SK-N-SH (cell line): Measurements from ENCODE around the gene BICD2. TPM values are rescaled to one million over a fixed set of nuclear protein-coding genes. Genes with fewer than 3 reads are reported as not detected.

Source experiments
- CTCF ChIA-PET: fragments of 300-600, 350-600 bp; formaldehyde crosslinking; extraction: SDS; loops from one replicate; lab custom pipeline; 2021; lab: Yijun Ruan, JAX
- POLR2A ChIA-PET: fragments of 350-600 bp; sonication (Branson Sonifier 250); formaldehyde crosslinking; extraction: SDS; loops from one replicate; lab custom pipeline; 2020; ENCODE audit warnings: antibody characterized with exemption, inconsistent platforms; lab: Yijun Ruan, JAX
- DNase-seq: peaks from one replicate; pipeline ENCODE4 v3.0.0; 2012
- H2AFZ ChIP-seq: fragments of 200-600 bp; sonication (generic); 2 replicates; pipeline ENCODE4 v1.8.1; 2016; ENCODE audit warnings: antibody characterized with exemption, mild to moderate bottlenecking, low read depth
- H3F3A ChIP-seq: fragments of 200-600 bp; sonication (generic); replicated peaks from 2 replicates; pipeline ENCODE3; 2016; ENCODE audit warnings: antibody characterized with exemption, mild to moderate bottlenecking; ENCODE audit not compliant: insufficient read depth
- H3K27ac ChIP-seq, 2 experiments: fragments of 200-500 bp in 1 of 2; fragments of 200-600 bp in 1 of 2; sonication (Bioruptor generic) in 1 of 2; sonication (generic), shearing (Covaris generic) in 1 of 2; 2 replicates each; pipeline versions ENCODE4 v1.5.1 to v1.6.1; 2014 to 2016; ENCODE audit warnings: low read depth in 2 of 2, inconsistent platforms in 1 of 2, low read length in 1 of 2, mild to moderate bottlenecking in 1 of 2, mixed read lengths in 1 of 2
- H3K27me3 ChIP-seq: fragments of 200-600 bp; sonication (generic), shearing (Covaris generic); 2 replicates; pipeline ENCODE4 v1.6.1; 2016; ENCODE audit warnings: mixed run types; ENCODE audit not compliant: insufficient read depth
- H3K36me3 ChIP-seq, 2 experiments: fragments of 200-500 bp in 1 of 2; fragments of 200-600 bp in 1 of 2; sonication (Bioruptor generic) in 1 of 2; sonication (generic) in 1 of 2; replicated peaks in 1 of 2; 2 replicates each; pipeline versions ENCODE3 to v1.5.1; 2014 to 2016; ENCODE audit warnings: low read length in 1 of 2, mild to moderate bottlenecking in 1 of 2; ENCODE audit not compliant: insufficient read depth in 2 of 2, control insufficient read depth in 1 of 2
- H3K4me1 ChIP-seq, 2 experiments: fragments of 200-500 bp in 1 of 2; fragments of 200-600 bp in 1 of 2; sonication (Bioruptor generic) in 1 of 2; sonication (generic), shearing (Covaris generic) in 1 of 2; 2 replicates each; pipeline versions ENCODE4 v1.5.1 to v1.6.1; 2014 to 2016; ENCODE audit warnings: low read depth in 1 of 2, low read length in 1 of 2, mixed run types in 1 of 2; ENCODE audit not compliant: insufficient read depth in 2 of 2, control insufficient read depth in 1 of 2
- H3K4me2 ChIP-seq: fragments of 200-600 bp; sonication (generic), shearing (Covaris generic); 2 replicates; pipeline ENCODE4 v1.6.1; 2017; ENCODE audit warnings: mixed run types
- H3K4me3 ChIP-seq, 2 experiments: fragments of 200-500 bp in 1 of 2; fragments of 200-600 bp in 1 of 2; sonication (Bioruptor generic) in 1 of 2; sonication (generic), shearing (Covaris generic) in 1 of 2; 2 replicates each; pipeline versions ENCODE4 v1.5.1 to v1.8.1; 2014 to 2016; ENCODE audit warnings: low read depth in 2 of 2, inconsistent platforms in 1 of 2, low read length in 1 of 2, mild to moderate bottlenecking in 1 of 2, mixed read lengths in 1 of 2, moderate library complexity in 1 of 2
- H3K79me2 ChIP-seq: fragments of 200-600 bp; sonication (generic); 2 replicates; pipeline ENCODE4 v1.8.1; 2017; ENCODE audit warnings: mild to moderate bottlenecking; ENCODE audit not compliant: insufficient read depth
- H3K9ac ChIP-seq: fragments of 200-600 bp; sonication (generic); 2 replicates; pipeline ENCODE4 v1.6.1; 2017; ENCODE audit warnings: mixed run types
- H3K9me2 ChIP-seq: fragments of 200-600 bp; sonication (generic); 2 replicates; pipeline ENCODE4 v1.6.1; 2017; ENCODE audit warnings: mixed run types
- H3K9me3 ChIP-seq: fragments of 200-600 bp; sonication (generic); 2 replicates; pipeline ENCODE4 v1.6.1; 2017; ENCODE audit warnings: mixed run types, mild to moderate bottlenecking, moderate library complexity
- H4K20me1 ChIP-seq: fragments of 200-600 bp; sonication (generic); 2 replicates; pipeline ENCODE4 v1.6.1; 2017; ENCODE audit warnings: mild to moderate bottlenecking, mixed run types; ENCODE audit not compliant: insufficient read depth
- CHD2 ChIP-seq: fragments of 150-350 bp; IDR thresholded peaks from 2 replicates; pipeline ENCODE4 v1.6.1; 2018; ENCODE audit warnings: low read length; ENCODE audit not compliant: partially characterized antibody
- ELF1 ChIP-seq: IDR thresholded peaks from 2 replicates; pipeline ENCODE4 v1.4.0; 2012
- EP300 ChIP-seq, 2 experiments: IDR thresholded peaks; 2 replicates each; pipeline versions ENCODE4 v1.4.0 to v1.6.1; 2012; ENCODE audit warnings: borderline replicate concordance in 1 of 2, low read depth in 1 of 2, low read length in 1 of 2
- FOXJ3 ChIP-seq: sonication (generic); formaldehyde crosslinking; IDR thresholded peaks from 2 replicates; pipeline ENCODE4 v1.5.1; 2020; ENCODE audit warnings: mild to moderate bottlenecking, missing genetic modification reagents
- JUND ChIP-seq: IDR thresholded peaks from 2 replicates; pipeline ENCODE4 v1.4.0; 2012
- MEF2A ChIP-seq: IDR thresholded peaks from 2 replicates; pipeline ENCODE4 v1.4.0; 2012; ENCODE audit warnings: low read depth, borderline replicate concordance
- MXI1 ChIP-seq: IDR thresholded peaks from 2 replicates; pipeline ENCODE4 v1.6.1; 2012; ENCODE audit warnings: mild to moderate bottlenecking, low read depth, low read length, improper control_type of control experiment
- NFIC ChIP-seq: IDR thresholded peaks from 2 replicates; pipeline ENCODE4 v1.4.0; 2012; ENCODE audit warnings: borderline replicate concordance
- NRF1 ChIP-seq: IDR thresholded peaks from 2 replicates; pipeline ENCODE4 v1.6.1; 2012; ENCODE audit warnings: low read depth, mild to moderate bottlenecking, low read length
- RCOR1 ChIP-seq: fragments of 150-350 bp; IDR thresholded peaks from 2 replicates; pipeline ENCODE4 v1.6.1; 2017; ENCODE audit warnings: antibody characterized with exemption, low read length
- SMC3 ChIP-seq: IDR thresholded peaks from 2 replicates; pipeline ENCODE4 v1.6.1; 2012; ENCODE audit warnings: low read depth, low read length, improper control_type of control experiment
- TAF1 ChIP-seq: IDR thresholded peaks from 2 replicates; pipeline ENCODE4 v1.6.1; 2012; ENCODE audit warnings: low read depth, mild to moderate bottlenecking, low read length, moderate library complexity, borderline replicate concordance
- TCF12 ChIP-seq: IDR thresholded peaks from 2 replicates; pipeline ENCODE4 v1.4.0; 2012
- WGBS: methylation state at CpG from one replicate; pipeline ENCODE4 v1.1.6; 2017; ENCODE audit warnings: low lambda C conversion rate; 5-methylcytosine and 5-hydroxymethylcytosine counted together
- polyA plus RNA-seq, 3 experiments: library from polyadenylated mRNA; depleted of rRNA; stranded (reverse); fragments of >200 nt; gene quantifications; 2 replicates each; pipeline ENCODE4 v1.2.3, GENCODE V29; 2012
- TF ChIP-seq, protein P1 (sequence below): IDR thresholded peaks from 2 replicates; pipeline ENCODE4 v1.4.0; 2012; ENCODE audit warnings: low read depth, borderline replicate concordance
- TF ChIP-seq, protein P2 (sequence below): IDR thresholded peaks from 2 replicates; pipeline ENCODE4 v1.4.0; 2012; ENCODE audit warnings: low read depth
- TF ChIP-seq, protein P3 (sequence below): IDR thresholded peaks from 2 replicates; pipeline ENCODE4 v1.6.1; 2012; ENCODE audit warnings: mild to moderate bottlenecking, low read depth, low read length, moderate library complexity
- TF ChIP-seq, protein P4 (sequence below): IDR thresholded peaks from 2 replicates; pipeline ENCODE4; 2012
- TF ChIP-seq, protein P5 (sequence below): IDR thresholded peaks from 2 replicates; pipeline ENCODE4 v1.4.0; 2012; ENCODE audit warnings: low read depth, borderline replicate concordance

BICD2 gene
- polyA plus RNA-seq, 1 of the 3 experiments (the other 2 are of a cell fraction), result 19.6 TPM

DNA sequence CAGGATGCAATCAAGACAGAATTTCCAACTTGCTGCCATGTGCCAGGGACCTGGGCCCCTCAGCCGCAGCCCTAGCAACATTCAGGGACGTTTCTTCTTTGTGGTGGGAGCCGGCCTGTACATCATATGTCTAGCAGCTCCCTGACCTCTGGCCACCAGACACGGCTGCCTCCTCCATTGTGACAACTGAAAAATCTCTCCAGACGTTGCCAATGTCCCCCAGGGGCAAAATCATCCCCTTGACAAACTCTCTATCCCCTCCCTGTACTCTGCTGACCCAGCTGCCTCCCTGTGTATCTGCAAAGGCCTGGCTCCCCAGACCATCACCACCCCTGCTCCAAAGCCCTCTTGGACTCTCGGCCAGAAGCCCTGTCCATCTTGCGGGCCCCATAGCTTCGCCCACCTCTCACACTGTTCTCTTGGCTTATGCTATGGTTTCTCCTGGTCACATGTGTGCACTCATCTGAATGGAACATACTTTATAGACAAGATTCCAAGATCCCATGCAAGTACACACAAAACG is 40.8 kb downstream of the BICD2 start:
- Histone ChIP-seq H3K27ac (peak overlapping the region in 1 of 2 experiments; percentile 1; a peak in 1 of 4 replicates), H3K79me2 (peaks cover 35% of the 10 kb centered on the region)

More for the DNA sequence above, 40.8 kb downstream of the BICD2 start:
- Histone ChIP-seq H3K4me2 (no peak overlapping the region), H4K20me1 (0 out of 2 replicates have a peak, but pooled peaks cover 12% of the 10 kb centered on the region), H2AFZ (no peak overlapping the region), H3K9me2 (no peaks in the 10 kb centered on the region), H3K4me3 (no peak overlapping the region), H3F3A (no peaks in the 10 kb centered on the region), H3K36me3 (peaks cover 0 to 67% of the 10 kb centered on the region in 2 experiments), H3K27me3 (no peaks in the 10 kb centered on the region), H3K9me3 (no peaks in the 10 kb centered on the region), H3K4me1 (peaks cover 0 to 19% of the 10 kb centered on the region in 2 experiments; a peak in 1 of 4 replicates), H3K9ac (no peak overlapping the region)
- 80% methylated on average over 9 of the region's 9 CpGs for WGBS
- DNase-seq, result peak; percentile 65
- POLR2A ChIA-PET, result no interaction called here
- CTCF ChIA-PET, result interaction anchor here (0.8 to 4.4 kb wide), 3 partner anchors 41 to 398 kb away, joined by 3 to 22 read pairs (median 4); partner anchors contain the start of gene CENPP
- TF ChIP-seq MXI1, result no peak
- TF ChIP-seq RCOR1, result no peak
- TF ChIP-seq ELF1, result no peak
- TF ChIP-seq, protein P1, sequence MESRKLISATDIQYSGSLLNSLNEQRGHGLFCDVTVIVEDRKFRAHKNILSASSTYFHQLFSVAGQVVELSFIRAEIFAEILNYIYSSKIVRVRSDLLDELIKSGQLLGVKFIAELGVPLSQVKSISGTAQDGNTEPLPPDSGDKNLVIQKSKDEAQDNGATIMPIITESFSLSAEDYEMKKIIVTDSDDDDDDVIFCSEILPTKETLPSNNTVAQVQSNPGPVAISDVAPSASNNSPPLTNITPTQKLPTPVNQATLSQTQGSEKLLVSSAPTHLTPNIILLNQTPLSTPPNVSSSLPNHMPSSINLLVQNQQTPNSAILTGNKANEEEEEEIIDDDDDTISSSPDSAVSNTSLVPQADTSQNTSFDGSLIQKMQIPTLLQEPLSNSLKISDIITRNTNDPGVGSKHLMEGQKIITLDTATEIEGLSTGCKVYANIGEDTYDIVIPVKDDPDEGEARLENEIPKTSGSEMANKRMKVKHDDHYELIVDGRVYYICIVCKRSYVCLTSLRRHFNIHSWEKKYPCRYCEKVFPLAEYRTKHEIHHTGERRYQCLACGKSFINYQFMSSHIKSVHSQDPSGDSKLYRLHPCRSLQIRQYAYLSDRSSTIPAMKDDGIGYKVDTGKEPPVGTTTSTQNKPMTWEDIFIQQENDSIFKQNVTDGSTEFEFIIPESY, result no peak
- TF ChIP-seq, protein P2, sequence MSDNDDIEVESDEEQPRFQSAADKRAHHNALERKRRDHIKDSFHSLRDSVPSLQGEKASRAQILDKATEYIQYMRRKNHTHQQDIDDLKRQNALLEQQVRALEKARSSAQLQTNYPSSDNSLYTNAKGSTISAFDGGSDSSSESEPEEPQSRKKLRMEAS, result no peak
- TF ChIP-seq NFIC, result no peak
- TF ChIP-seq MEF2A, result no peak
- TF ChIP-seq, protein P3, sequence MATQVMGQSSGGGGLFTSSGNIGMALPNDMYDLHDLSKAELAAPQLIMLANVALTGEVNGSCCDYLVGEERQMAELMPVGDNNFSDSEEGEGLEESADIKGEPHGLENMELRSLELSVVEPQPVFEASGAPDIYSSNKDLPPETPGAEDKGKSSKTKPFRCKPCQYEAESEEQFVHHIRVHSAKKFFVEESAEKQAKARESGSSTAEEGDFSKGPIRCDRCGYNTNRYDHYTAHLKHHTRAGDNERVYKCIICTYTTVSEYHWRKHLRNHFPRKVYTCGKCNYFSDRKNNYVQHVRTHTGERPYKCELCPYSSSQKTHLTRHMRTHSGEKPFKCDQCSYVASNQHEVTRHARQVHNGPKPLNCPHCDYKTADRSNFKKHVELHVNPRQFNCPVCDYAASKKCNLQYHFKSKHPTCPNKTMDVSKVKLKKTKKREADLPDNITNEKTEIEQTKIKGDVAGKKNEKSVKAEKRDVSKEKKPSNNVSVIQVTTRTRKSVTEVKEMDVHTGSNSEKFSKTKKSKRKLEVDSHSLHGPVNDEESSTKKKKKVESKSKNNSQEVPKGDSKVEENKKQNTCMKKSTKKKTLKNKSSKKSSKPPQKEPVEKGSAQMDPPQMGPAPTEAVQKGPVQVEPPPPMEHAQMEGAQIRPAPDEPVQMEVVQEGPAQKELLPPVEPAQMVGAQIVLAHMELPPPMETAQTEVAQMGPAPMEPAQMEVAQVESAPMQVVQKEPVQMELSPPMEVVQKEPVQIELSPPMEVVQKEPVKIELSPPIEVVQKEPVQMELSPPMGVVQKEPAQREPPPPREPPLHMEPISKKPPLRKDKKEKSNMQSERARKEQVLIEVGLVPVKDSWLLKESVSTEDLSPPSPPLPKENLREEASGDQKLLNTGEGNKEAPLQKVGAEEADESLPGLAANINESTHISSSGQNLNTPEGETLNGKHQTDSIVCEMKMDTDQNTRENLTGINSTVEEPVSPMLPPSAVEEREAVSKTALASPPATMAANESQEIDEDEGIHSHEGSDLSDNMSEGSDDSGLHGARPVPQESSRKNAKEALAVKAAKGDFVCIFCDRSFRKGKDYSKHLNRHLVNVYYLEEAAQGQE, result no peak
- no peak for TF ChIP-seq TCF12
- TF ChIP-seq CHD2, result no peak
- no peak for TF ChIP-seq NRF1
- no peak for TF ChIP-seq SMC3
- TF ChIP-seq EP300 (IDR thresholded peaks at IDR 0.05; ENCODE audit: borderline replicate concordance in 1 of 2, low read depth in 1 of 2, low read length in 1 of 2), result no peak; a peak in 1 of 4 replicates
- no peak for TF ChIP-seq FOXJ3 (CRISPR knock-in tag)
- no peak for TF ChIP-seq JUND
- TF ChIP-seq TAF1, result no peak
- TF ChIP-seq, protein P4, sequence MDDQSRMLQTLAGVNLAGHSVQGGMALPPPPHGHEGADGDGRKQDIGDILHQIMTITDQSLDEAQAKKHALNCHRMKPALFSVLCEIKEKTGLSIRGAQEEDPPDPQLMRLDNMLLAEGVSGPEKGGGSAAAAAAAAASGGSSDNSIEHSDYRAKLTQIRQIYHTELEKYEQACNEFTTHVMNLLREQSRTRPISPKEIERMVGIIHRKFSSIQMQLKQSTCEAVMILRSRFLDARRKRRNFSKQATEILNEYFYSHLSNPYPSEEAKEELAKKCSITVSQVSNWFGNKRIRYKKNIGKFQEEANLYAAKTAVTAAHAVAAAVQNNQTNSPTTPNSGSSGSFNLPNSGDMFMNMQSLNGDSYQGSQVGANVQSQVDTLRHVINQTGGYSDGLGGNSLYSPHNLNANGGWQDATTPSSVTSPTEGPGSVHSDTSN, result no peak
- TF ChIP-seq, protein P5, sequence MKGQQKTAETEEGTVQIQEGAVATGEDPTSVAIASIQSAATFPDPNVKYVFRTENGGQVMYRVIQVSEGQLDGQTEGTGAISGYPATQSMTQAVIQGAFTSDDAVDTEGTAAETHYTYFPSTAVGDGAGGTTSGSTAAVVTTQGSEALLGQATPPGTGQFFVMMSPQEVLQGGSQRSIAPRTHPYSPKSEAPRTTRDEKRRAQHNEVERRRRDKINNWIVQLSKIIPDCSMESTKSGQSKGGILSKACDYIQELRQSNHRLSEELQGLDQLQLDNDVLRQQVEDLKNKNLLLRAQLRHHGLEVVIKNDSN, result no peak
